SKM-1 treated with dmso at 0.1 percent for 144 hours (cell line): ENCODE data around the gene ARID5A.

Experiments
- DNase-seq: peaks from one replicate; lab custom pipeline; 2025; ENCODE audit not compliant: unreplicated experiment; lab: John Stamatoyannopoulos, UW

The ARID5A gene

GRCh38 chr2:96594691-96595152, 58.2 kb downstream of the ARID5A start:
- no peak for DNase-seq

GRCh38 chr2:96596596-96596995, 60.0 kb downstream of the ARID5A start:
- DNase-seq = no peak

- DNase-seq = no peak
Measured at GRCh38 chr2:96599941-96600340, 63.4 kb downstream of the ARID5A start.

- DNase-seq = no peak
Measured at GRCh38 chr2:96601382-96602292, 65.1 kb downstream of the ARID5A start.
